WTC11 (cell line): ENCODE data around the gene HLF.

Experiments used
- JUN ChIP-seq: sonication (generic); formaldehyde crosslinking; IDR thresholded peaks from 2 replicates; pipeline ENCODE4 v1.8.0; 2023; ENCODE audit warnings: mild to moderate bottlenecking, missing genetic modification reagents
- KAT7 ChIP-seq: sonication (generic); formaldehyde crosslinking; IDR thresholded peaks from 2 replicates; pipeline ENCODE4 v1.8.1; 2023; ENCODE audit warnings: missing genetic modification reagents, mild to moderate bottlenecking, borderline replicate concordance
- SMAD3 ChIP-seq: sonication (generic); formaldehyde crosslinking; IDR thresholded peaks from 2 replicates; pipeline ENCODE4 v1.8.0; 2022; ENCODE audit warnings: missing genetic modification reagents, mild to moderate bottlenecking, borderline replicate concordance
- ZBTB21 ChIP-seq: sonication (generic); formaldehyde crosslinking; IDR thresholded peaks from 2 replicates; pipeline ENCODE4 v1.8.1; 2023; ENCODE audit warnings: mild to moderate bottlenecking, missing genetic modification reagents, borderline replicate concordance
- ZNF317 ChIP-seq: sonication (generic); formaldehyde crosslinking; IDR thresholded peaks from 2 replicates; pipeline ENCODE4 v1.8.1; 2023; ENCODE audit warnings: low read depth, mild to moderate bottlenecking, moderate library complexity, missing genetic modification reagents, borderline replicate concordance
- TF ChIP-seq, protein P1 (sequence below): sonication (generic); formaldehyde crosslinking; IDR thresholded peaks from 2 replicates; pipeline ENCODE4 v1.8.0; 2022; ENCODE audit warnings: missing genetic modification reagents
- TF ChIP-seq, protein P2 (sequence below): fragments of 200-600 bp; IDR thresholded peaks from 2 replicates; pipeline ENCODE4 v1.8.0; 2022; ENCODE audit warnings: antibody characterized with exemption
- TF ChIP-seq, protein P3 (sequence below): sonication (generic); formaldehyde crosslinking; IDR thresholded peaks from 2 replicates; pipeline ENCODE4 v1.8.0; 2023; ENCODE audit warnings: missing genetic modification reagents

DNA sequence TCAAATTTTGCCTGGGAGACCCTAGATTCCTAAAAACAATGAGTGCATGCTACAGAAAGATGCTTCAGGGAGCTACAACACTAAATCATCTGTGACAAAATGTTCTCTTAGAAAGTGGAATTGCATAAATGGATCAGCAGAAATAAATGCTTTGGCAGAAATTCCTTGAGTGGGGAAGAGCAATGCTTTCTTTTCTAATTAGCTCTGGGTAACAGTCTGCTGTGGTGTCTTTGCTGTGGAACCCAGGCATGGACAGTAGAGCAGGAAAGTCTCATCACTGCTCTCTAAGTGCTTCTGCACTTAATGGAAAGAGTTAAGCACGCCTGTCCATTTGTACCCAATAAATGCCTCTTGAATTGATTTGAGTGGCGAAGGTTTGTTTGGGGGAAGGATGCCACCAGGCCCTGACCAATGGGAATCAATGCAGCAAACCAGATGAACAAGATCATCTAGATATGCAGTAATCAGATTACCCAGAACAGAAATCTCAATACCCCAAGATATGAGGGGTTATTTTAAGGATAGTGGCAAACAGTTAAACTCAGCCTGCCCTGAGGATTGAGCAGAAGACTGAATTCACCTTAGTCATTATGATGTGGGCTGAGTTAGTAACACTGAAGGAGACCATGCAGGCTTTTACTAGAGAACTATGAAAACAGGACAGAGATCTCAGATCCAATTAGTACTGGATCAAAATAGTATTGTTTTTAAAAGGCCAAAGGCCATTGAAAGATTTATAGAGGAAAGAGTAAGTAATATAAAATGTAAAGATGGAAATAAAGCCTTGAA lies 13.6 kb downstream of the HLF start:
- TF ChIP-seq, protein P1, sequence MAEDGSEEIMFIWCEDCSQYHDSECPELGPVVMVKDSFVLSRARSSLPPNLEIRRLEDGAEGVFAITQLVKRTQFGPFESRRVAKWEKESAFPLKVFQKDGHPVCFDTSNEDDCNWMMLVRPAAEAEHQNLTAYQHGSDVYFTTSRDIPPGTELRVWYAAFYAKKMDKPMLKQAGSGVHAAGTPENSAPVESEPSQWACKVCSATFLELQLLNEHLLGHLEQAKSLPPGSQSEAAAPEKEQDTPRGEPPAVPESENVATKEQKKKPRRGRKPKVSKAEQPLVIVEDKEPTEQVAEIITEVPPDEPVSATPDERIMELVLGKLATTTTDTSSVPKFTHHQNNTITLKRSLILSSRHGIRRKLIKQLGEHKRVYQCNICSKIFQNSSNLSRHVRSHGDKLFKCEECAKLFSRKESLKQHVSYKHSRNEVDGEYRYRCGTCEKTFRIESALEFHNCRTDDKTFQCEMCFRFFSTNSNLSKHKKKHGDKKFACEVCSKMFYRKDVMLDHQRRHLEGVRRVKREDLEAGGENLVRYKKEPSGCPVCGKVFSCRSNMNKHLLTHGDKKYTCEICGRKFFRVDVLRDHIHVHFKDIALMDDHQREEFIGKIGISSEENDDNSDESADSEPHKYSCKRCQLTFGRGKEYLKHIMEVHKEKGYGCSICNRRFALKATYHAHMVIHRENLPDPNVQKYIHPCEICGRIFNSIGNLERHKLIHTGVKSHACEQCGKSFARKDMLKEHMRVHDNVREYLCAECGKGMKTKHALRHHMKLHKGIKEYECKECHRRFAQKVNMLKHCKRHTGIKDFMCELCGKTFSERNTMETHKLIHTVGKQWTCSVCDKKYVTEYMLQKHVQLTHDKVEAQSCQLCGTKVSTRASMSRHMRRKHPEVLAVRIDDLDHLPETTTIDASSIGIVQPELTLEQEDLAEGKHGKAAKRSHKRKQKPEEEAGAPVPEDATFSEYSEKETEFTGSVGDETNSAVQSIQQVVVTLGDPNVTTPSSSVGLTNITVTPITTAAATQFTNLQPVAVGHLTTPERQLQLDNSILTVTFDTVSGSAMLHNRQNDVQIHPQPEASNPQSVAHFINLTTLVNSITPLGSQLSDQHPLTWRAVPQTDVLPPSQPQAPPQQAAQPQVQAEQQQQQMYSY (CRISPR knock-in tag) = no peak
- no peak for TF ChIP-seq SMAD3 (CRISPR knock-in tag)
- TF ChIP-seq, protein P2, sequence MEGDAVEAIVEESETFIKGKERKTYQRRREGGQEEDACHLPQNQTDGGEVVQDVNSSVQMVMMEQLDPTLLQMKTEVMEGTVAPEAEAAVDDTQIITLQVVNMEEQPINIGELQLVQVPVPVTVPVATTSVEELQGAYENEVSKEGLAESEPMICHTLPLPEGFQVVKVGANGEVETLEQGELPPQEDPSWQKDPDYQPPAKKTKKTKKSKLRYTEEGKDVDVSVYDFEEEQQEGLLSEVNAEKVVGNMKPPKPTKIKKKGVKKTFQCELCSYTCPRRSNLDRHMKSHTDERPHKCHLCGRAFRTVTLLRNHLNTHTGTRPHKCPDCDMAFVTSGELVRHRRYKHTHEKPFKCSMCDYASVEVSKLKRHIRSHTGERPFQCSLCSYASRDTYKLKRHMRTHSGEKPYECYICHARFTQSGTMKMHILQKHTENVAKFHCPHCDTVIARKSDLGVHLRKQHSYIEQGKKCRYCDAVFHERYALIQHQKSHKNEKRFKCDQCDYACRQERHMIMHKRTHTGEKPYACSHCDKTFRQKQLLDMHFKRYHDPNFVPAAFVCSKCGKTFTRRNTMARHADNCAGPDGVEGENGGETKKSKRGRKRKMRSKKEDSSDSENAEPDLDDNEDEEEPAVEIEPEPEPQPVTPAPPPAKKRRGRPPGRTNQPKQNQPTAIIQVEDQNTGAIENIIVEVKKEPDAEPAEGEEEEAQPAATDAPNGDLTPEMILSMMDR = no peak
- no peak for TF ChIP-seq JUN (CRISPR knock-in tag)
- no peak for TF ChIP-seq KAT7
- TF ChIP-seq, protein P3, sequence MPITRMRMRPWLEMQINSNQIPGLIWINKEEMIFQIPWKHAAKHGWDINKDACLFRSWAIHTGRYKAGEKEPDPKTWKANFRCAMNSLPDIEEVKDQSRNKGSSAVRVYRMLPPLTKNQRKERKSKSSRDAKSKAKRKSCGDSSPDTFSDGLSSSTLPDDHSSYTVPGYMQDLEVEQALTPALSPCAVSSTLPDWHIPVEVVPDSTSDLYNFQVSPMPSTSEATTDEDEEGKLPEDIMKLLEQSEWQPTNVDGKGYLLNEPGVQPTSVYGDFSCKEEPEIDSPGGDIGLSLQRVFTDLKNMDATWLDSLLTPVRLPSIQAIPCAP (CRISPR knock-in tag) = no peak
- TF ChIP-seq ZNF317 (CRISPR knock-in tag) = no peak
- TF ChIP-seq ZBTB21 (CRISPR knock-in tag) = no peak
